ENCODE measurements around the gene LRRN2.

Gene LRRN2

GRCh38 chr1:204647114-204647804, 38.3 kb downstream of the LRRN2 start:
- no peak for DNase-seq
- Histone ChIP-seq H3K4me3 (ENCODE audit: low read depth, low read length) (no peak overlapping the region), H3K9me3 (ENCODE audit: severe bottlenecking) (no peaks in the 10 kb centered on the region), H3K27ac (peak overlapping the region; percentile 5; the same call in 1 of the 2 replicates), H3K27me3 (ENCODE audit: insufficient read depth, low read depth, severe bottlenecking) (no peaks in the 10 kb centered on the region), H3K36me3 (peaks cover 4% of the 10 kb centered on the region; the same call in 1 of the 2 replicates)
- TF ChIP-seq, protein P1, sequence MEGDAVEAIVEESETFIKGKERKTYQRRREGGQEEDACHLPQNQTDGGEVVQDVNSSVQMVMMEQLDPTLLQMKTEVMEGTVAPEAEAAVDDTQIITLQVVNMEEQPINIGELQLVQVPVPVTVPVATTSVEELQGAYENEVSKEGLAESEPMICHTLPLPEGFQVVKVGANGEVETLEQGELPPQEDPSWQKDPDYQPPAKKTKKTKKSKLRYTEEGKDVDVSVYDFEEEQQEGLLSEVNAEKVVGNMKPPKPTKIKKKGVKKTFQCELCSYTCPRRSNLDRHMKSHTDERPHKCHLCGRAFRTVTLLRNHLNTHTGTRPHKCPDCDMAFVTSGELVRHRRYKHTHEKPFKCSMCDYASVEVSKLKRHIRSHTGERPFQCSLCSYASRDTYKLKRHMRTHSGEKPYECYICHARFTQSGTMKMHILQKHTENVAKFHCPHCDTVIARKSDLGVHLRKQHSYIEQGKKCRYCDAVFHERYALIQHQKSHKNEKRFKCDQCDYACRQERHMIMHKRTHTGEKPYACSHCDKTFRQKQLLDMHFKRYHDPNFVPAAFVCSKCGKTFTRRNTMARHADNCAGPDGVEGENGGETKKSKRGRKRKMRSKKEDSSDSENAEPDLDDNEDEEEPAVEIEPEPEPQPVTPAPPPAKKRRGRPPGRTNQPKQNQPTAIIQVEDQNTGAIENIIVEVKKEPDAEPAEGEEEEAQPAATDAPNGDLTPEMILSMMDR (IDR thresholded peaks at IDR 0.05; ENCODE audit: low read depth, low read length) = no peak

DNA sequence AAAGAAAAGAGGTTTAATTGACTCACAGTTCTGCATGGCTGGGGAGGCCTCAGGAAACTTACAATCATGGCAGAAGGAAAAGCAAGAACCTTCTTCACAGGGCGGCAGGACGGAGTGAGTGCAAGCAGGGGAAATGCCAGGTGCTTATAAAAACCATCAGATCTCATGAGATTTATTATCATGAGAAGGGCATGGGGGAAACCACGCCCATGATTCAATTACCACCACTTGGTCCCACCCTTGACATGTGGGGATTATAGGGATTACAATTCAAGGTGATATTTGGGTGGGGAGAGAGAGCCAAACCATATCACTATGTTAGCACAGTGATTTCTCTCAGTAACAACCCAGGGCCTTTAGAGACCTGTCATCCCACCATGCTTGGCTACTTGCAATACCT, 39.9 kb downstream of the LRRN2 start:
- H3K4me3 ChIP-seq (ENCODE audit: low read depth, low read length) = no peak overlapping the region
- H3K27ac ChIP-seq = no peak overlapping the region; the same call in 1 of the 2 replicates
- no peaks in the 10 kb centered on the region for H3K9me3 ChIP-seq (ENCODE audit: severe bottlenecking)
- TF ChIP-seq, protein P1 (IDR thresholded peaks at IDR 0.05; ENCODE audit: low read depth, low read length) = no peak
- DNase-seq = peak; percentile 65
- peaks cover 4% of the 10 kb centered on the region; the same call in 1 of the 2 replicates for H3K36me3 ChIP-seq
- H3K27me3 ChIP-seq (ENCODE audit: insufficient read depth, low read depth, severe bottlenecking) = no peaks in the 10 kb centered on the region

DNA sequence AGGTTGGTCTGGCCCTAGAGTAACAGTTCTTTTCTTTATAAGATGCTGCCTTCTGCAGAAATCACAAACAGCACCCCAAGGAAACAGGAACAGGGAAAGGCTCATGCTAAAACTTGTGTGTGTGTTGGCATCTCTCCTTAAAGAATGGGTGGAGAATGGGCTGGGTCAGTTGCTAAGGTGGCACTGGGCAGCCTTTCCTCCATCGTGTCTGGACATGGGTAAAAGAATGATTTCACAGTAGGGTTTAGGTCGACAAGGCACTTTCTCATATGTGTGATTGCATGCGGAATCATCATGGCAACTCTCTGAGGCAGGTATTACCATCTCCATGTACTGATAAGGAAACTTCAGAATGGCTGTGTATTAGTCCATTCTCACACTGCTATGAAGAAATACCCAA, 40.3 kb downstream of the LRRN2 start:
- no peak overlapping the region for H3K27ac ChIP-seq
- no peaks in the 10 kb centered on the region for H3K9me3 ChIP-seq (ENCODE audit: severe bottlenecking)
- TF ChIP-seq, protein P1 (IDR thresholded peaks at IDR 0.05; ENCODE audit: low read depth, low read length) = no peak
- no peak overlapping the region for H3K4me3 ChIP-seq (ENCODE audit: low read depth, low read length)
- H3K27me3 ChIP-seq (ENCODE audit: insufficient read depth, low read depth, severe bottlenecking) = no peaks in the 10 kb centered on the region
- DNase-seq = no peak
- peaks cover 4% of the 10 kb centered on the region; the same call in 1 of the 2 replicates for H3K36me3 ChIP-seq

- H3K4me3 ChIP-seq (ENCODE audit: low read depth, low read length) = no peak overlapping the region
- DNase-seq = no peak
- peaks cover 4% of the 10 kb centered on the region; the same call in 1 of the 2 replicates for H3K36me3 ChIP-seq
- no peaks in the 10 kb centered on the region for H3K9me3 ChIP-seq (ENCODE audit: severe bottlenecking)
- H3K27me3 ChIP-seq (ENCODE audit: insufficient read depth, low read depth, severe bottlenecking) = no peaks in the 10 kb centered on the region
- H3K27ac ChIP-seq = no peak overlapping the region
- TF ChIP-seq, protein P1 (IDR thresholded peaks at IDR 0.05; ENCODE audit: low read depth, low read length) = no peak
Observed at GRCh38 chr1:204643503-204643902, 42.0 kb downstream of the LRRN2 start.

- Histone ChIP-seq H3K27me3 (ENCODE audit: insufficient read depth, low read depth, severe bottlenecking) (no peaks in the 10 kb centered on the region), H3K36me3 (peaks cover 4% of the 10 kb centered on the region; the same call in 1 of the 2 replicates), H3K27ac (no peak overlapping the region), H3K9me3 (ENCODE audit: severe bottlenecking) (no peaks in the 10 kb centered on the region), H3K4me3 (ENCODE audit: low read depth, low read length) (no peak overlapping the region)
- no peak for DNase-seq
- TF ChIP-seq, protein P1 (IDR thresholded peaks at IDR 0.05; ENCODE audit: low read depth, low read length) = no peak
Observed at GRCh38 chr1:204641936-204642335, 43.6 kb downstream of the LRRN2 start.
